OCI-LY7 (cell line): ENCODE data around the gene SUPT3H. TPM values are rescaled to one million over a fixed set of nuclear protein-coding genes. Genes with fewer than 3 reads are reported as not detected.

Experiments used
- BruUV-seq: library from RNA; stranded (reverse); fragments of 400-500 nt; replicated peaks from 2 replicates; lab custom pipeline; 2021; lab: Mats Ljungman, UMichigan
- CTCF ChIA-PET: fragments of 300-600 bp; sonication (Branson Sonifier 250); formaldehyde crosslinking; loops from one replicate; lab custom pipeline; 2022; ENCODE audit warnings: antibody characterized with exemption; ENCODE audit not compliant: unreplicated experiment; lab: Charles Lee
- POLR2A ChIA-PET: fragments of 300-600 bp; sonication (Branson Sonifier 250); formaldehyde crosslinking; loops from one replicate; lab custom pipeline; 2022; ENCODE audit warnings: antibody characterized with exemption; lab: Charles Lee
- DNase-seq: peaks from one replicate; pipeline ENCODE4 v3.0.0-alpha.2; 2015; ENCODE audit warnings: low spot score
- H2AFZ ChIP-seq: fragments of 200-600 bp; sonication (generic), shearing (Covaris generic); 2 replicates; pipeline ENCODE4 v1.6.1; 2014; ENCODE audit warnings: mild to moderate bottlenecking, antibody characterized with exemption, low read length, moderate library complexity
- H3K27ac ChIP-seq: fragments of 200-600 bp; sonication (generic); 2 replicates; pipeline ENCODE4 v1.5.1; 2014; ENCODE audit warnings: mixed run types, low read depth, mild to moderate bottlenecking, moderate library complexity, low read length, inconsistent platforms; ENCODE audit not compliant: poor library complexity, severe bottlenecking
- H3K36me3 ChIP-seq: fragments of 200-600 bp; sonication (generic); 2 replicates; pipeline ENCODE4 v1.6.1; 2014; ENCODE audit warnings: mild to moderate bottlenecking, antibody characterized with exemption, low read length, moderate library complexity, mixed read lengths; ENCODE audit not compliant: insufficient read depth
- H3K4me1 ChIP-seq: fragments of 200-600 bp; sonication (generic); 2 replicates; pipeline ENCODE4 v1.5.1; 2014; ENCODE audit warnings: mild to moderate bottlenecking, low read length; ENCODE audit not compliant: insufficient read depth, poor library complexity, severe bottlenecking
- H3K4me2 ChIP-seq: fragments of 200-600 bp; sonication (generic); 2 replicates; pipeline ENCODE4 v1.6.1; 2014; ENCODE audit warnings: mild to moderate bottlenecking, low read length
- H3K4me3 ChIP-seq: fragments of 200-600 bp; sonication (generic); 2 replicates; pipeline ENCODE4 v1.5.1; 2014; ENCODE audit warnings: mild to moderate bottlenecking, low read depth, low read length; ENCODE audit not compliant: poor library complexity, severe bottlenecking
- H3K79me2 ChIP-seq: fragments of 200-600 bp; sonication (generic); 2 replicates; pipeline ENCODE4 v1.6.1; 2016; ENCODE audit warnings: low read depth, mild to moderate bottlenecking, low read length, moderate library complexity, mixed read lengths; ENCODE audit not compliant: insufficient read depth
- H3K9me2 ChIP-seq: fragments of 200-600 bp; sonication (generic); 2 replicates; pipeline ENCODE4 v1.6.1; 2016; ENCODE audit warnings: mild to moderate bottlenecking, low read length, mixed read lengths; ENCODE audit not compliant: insufficient read depth
- H3K9me3 ChIP-seq: fragments of 200-600 bp; sonication (generic); 2 replicates; pipeline ENCODE4 v1.6.1; 2014; ENCODE audit warnings: mild to moderate bottlenecking, mixed run types, low read length, mixed read lengths
- H4K20me1 ChIP-seq: fragments of 200-600 bp; sonication (generic); 2 replicates; pipeline ENCODE4 v1.6.1; 2014; ENCODE audit warnings: mild to moderate bottlenecking, antibody characterized with exemption, low read length, moderate library complexity, mixed read lengths; ENCODE audit not compliant: insufficient read depth
- EZH2phosphoT487 ChIP-seq: fragments of 200-600 bp; sonication (generic); IDR thresholded peaks from 2 replicates; pipeline ENCODE4 v1.6.1; 2018; ENCODE audit warnings: low read depth, borderline replicate concordance, mild to moderate bottlenecking, mixed run types, antibody characterized with exemption, low read length, moderate library complexity, mixed read lengths
- intact Hi-C: fragments of 100-400 bp; cut with micrococcal nuclease; formaldehyde crosslinking; loops from one replicate; pipeline ENCODE4 v1.10.0; 2022; ENCODE audit not compliant: unreplicated experiment
- total RNA-seq, 2 experiments: library from RNA; depleted of rRNA in 1 of 2; stranded (reverse); fragments of >200 nt in 1 of 2; shearing (Covaris generic) in 1 of 2; gene quantifications; 2 replicates each; pipeline ENCODE4 v1.2.3, GENCODE V29; 2014 to 2022
- TF ChIP-seq, protein P1 (sequence below): fragments of 200-600 bp; sonication (generic); conservative IDR thresholded peaks from 2 replicates; pipeline ENCODE4 v1.5.1; 2014; ENCODE audit warnings: mild to moderate bottlenecking, antibody characterized with exemption, low read length, moderate library complexity, mixed read lengths

The SUPT3H gene
- total RNA-seq, 2 experiments from 2014 or later: 1.1 to 7.1 TPM

GRCh38 chr6:45171380-45171779 lies 206.4 kb downstream of the SUPT3H start:
- TF ChIP-seq EZH2phosphoT487: no peak
- H3K27ac ChIP-seq: no peak overlapping the region
- H2AFZ ChIP-seq: no peak overlapping the region
- ChIA-PET POLR2A (no interaction called here), CTCF (no interaction called here)
- no peaks in the 10 kb centered on the region for H3K36me3 ChIP-seq
- intact Hi-C loops: no loop called here
- BruUV-seq: no TSS peak
- no peak overlapping the region for H3K4me2 ChIP-seq
- no peaks in the 10 kb centered on the region for H3K4me1 ChIP-seq
- no peaks in the 10 kb centered on the region for H3K9me3 ChIP-seq
- no peak for DNase-seq
- no peaks in the 10 kb centered on the region for H3K9me2 ChIP-seq
- H3K4me3 ChIP-seq: no peak overlapping the region
- H4K20me1 ChIP-seq: no peaks in the 10 kb centered on the region
- H3K79me2 ChIP-seq: no peaks in the 10 kb centered on the region

DNA sequence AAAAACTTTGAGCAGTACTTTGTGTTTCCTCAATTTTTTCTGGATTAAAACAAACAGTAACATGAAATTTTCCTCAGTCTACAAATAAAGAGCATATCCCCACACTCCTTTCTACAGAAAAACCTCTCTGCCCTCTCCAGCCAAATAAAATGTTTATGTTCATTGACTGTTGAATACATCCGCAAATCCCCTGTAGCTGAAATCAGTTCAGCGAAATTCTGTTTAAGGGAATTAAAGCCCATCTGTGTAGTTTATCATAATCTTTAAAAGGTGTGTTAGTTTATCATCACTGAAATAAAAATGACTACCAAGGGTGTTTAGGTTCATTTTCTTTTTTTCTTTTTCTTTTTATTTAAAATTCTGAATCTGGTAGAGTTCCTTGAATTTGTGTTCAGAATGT lies 207.4 kb downstream of the SUPT3H start:
- H3K4me1 ChIP-seq: no peaks in the 10 kb centered on the region
- no peaks in the 10 kb centered on the region for H3K79me2 ChIP-seq
- TF ChIP-seq, protein P1, sequence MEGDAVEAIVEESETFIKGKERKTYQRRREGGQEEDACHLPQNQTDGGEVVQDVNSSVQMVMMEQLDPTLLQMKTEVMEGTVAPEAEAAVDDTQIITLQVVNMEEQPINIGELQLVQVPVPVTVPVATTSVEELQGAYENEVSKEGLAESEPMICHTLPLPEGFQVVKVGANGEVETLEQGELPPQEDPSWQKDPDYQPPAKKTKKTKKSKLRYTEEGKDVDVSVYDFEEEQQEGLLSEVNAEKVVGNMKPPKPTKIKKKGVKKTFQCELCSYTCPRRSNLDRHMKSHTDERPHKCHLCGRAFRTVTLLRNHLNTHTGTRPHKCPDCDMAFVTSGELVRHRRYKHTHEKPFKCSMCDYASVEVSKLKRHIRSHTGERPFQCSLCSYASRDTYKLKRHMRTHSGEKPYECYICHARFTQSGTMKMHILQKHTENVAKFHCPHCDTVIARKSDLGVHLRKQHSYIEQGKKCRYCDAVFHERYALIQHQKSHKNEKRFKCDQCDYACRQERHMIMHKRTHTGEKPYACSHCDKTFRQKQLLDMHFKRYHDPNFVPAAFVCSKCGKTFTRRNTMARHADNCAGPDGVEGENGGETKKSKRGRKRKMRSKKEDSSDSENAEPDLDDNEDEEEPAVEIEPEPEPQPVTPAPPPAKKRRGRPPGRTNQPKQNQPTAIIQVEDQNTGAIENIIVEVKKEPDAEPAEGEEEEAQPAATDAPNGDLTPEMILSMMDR: no peak
- TF ChIP-seq EZH2phosphoT487: no peak
- H3K9me2 ChIP-seq: no peaks in the 10 kb centered on the region
- CTCF ChIA-PET: no interaction called here
- H3K4me2 ChIP-seq: no peak overlapping the region
- POLR2A ChIA-PET: interaction anchor here (0.5 kb wide), 1 partner anchor 97 kb away, joined by 3 read pairs; no protein-coding TSS in a partner anchor
- no peak overlapping the region for H3K4me3 ChIP-seq
- no TSS peak for BruUV-seq
- no peaks in the 10 kb centered on the region for H3K9me3 ChIP-seq
- no peaks in the 10 kb centered on the region for H3K36me3 ChIP-seq
- no peak for DNase-seq
- H4K20me1 ChIP-seq: no peaks in the 10 kb centered on the region
- no peak overlapping the region for H3K27ac ChIP-seq
- intact Hi-C loops: no loop called here
- no peak overlapping the region for H2AFZ ChIP-seq

- Histone ChIP-seq H4K20me1 (no peaks in the 10 kb centered on the region), H3K4me1 (no peaks in the 10 kb centered on the region), H3K9me3 (no peaks in the 10 kb centered on the region), H2AFZ (no peak overlapping the region), H3K4me3 (no peak overlapping the region), H3K27ac (no peak overlapping the region), H3K4me2 (no peak overlapping the region), H3K9me2 (no peaks in the 10 kb centered on the region), H3K79me2 (no peaks in the 10 kb centered on the region), H3K36me3 (no peaks in the 10 kb centered on the region)
- intact Hi-C loops: no loop called here
- no TSS peak for BruUV-seq
- POLR2A ChIA-PET: no interaction called here
- no peak for TF ChIP-seq EZH2phosphoT487
- TF ChIP-seq, protein P1: no peak
- DNase-seq: no peak
- CTCF ChIA-PET: no interaction called here
Observed at GRCh38 chr6:45169815-45170214, 207.9 kb downstream of the SUPT3H start.
